Rectal smooth muscle tissue (tissue), 1 donor: ENCODE measurements around the gene DYNLRB1.
"Not testable (repeated sequence)": the region's sequence is repeated elsewhere in the genome, so short reads cannot be mapped to it uniquely, and the experiment has no call there.

Source experiments
- H3K27ac ChIP-seq: one replicate; pipeline ENCODE4 v1.7.0; 2013; ENCODE audit warnings: low read depth, low read length, inconsistent platforms
- H3K27me3 ChIP-seq: one replicate; pipeline ENCODE4 v1.7.0; 2013; ENCODE audit warnings: low read length; ENCODE audit not compliant: control insufficient read depth, insufficient read depth
- H3K36me3 ChIP-seq: one replicate; pipeline ENCODE4 v1.7.0; 2013; ENCODE audit warnings: low read length; ENCODE audit not compliant: control insufficient read depth, insufficient read depth
- H3K4me1 ChIP-seq: one replicate; pipeline ENCODE4 v1.7.0; 2013; ENCODE audit warnings: low read length; ENCODE audit not compliant: control insufficient read depth, insufficient read depth
- H3K4me3 ChIP-seq: one replicate; pipeline ENCODE4 v1.7.0; 2013; ENCODE audit warnings: low read length
- H3K9ac ChIP-seq: one replicate; pipeline ENCODE4 v1.7.0; 2013; ENCODE audit warnings: low read length

Gene DYNLRB1

GRCh38 chr20:34493646-34494045 lies 22.6 kb upstream of the DYNLRB1 start:
- Histone ChIP-seq H3K9ac (no peak overlapping the region), H3K36me3 (peaks cover 13% of the 10 kb centered on the region), H3K27me3 (no peaks in the 10 kb centered on the region), H3K4me3 (no peak overlapping the region), H3K27ac (no peak overlapping the region), H3K4me1 (no peaks in the 10 kb centered on the region)

DNA sequence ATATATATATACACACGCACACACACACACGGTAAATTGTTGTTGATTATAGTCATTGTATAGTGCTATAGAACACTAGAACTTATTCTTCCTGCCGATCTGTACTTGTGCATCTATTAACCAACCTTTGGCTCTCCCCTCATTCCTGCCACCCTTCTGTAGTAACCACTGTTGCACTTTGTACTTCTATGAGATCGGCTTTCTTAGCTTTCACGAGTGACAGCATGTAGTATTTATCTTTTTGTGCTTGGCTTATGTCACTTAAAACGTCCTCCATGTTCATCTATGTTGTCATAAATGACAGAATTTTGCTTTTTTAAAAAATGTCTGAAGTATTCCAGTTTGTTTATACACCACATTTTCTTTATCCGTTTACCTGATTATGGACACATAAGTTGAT lies 20.9 kb upstream of the DYNLRB1 start:
- no peak overlapping the region for H3K9ac ChIP-seq
- H3K27ac ChIP-seq, result no peak overlapping the region
- H3K36me3 ChIP-seq, result peaks cover 11% of the 10 kb centered on the region

GRCh38 chr20:34495916-34496315 lies 20.3 kb upstream of the DYNLRB1 start:
- Histone ChIP-seq H3K9ac (no peak overlapping the region), H3K27ac (no peak overlapping the region), H3K4me3 (no peak overlapping the region), H3K36me3 (peaks cover 13% of the 10 kb centered on the region), H3K4me1 (no peaks in the 10 kb centered on the region), H3K27me3 (no peaks in the 10 kb centered on the region)

More for the DNA sequence above, 20.9 kb upstream of the DYNLRB1 start:
- Histone ChIP-seq H3K27me3 (no peaks in the 10 kb centered on the region), H3K4me3 (no peak overlapping the region), H3K4me1 (no peaks in the 10 kb centered on the region)

DNA sequence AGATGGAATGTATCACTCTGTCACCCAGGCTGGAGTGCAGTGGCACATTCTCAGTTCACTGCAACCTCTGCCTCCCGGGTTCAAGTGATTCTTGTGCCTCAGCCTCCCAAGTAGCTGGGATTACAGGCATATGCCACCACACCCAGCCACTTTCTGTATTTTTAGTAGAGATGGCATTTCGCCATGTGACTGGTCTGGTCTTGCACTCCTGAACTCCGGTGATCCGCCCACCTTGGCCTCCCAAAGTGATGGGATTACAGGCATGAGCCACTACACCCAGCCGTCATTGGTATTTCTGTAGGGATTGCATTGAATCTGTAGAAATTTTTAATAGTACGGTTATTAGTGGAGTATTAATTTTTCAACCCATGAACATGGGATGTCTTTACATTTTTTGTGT lies 18.6 kb upstream of the DYNLRB1 start:
- H3K4me1 ChIP-seq, H3K27ac ChIP-seq, H3K4me3 ChIP-seq, H3K27me3 ChIP-seq, H3K9ac ChIP-seq: not testable (repeated sequence)
- H3K36me3 ChIP-seq, result peaks cover 10% of the 10 kb centered on the region

DNA sequence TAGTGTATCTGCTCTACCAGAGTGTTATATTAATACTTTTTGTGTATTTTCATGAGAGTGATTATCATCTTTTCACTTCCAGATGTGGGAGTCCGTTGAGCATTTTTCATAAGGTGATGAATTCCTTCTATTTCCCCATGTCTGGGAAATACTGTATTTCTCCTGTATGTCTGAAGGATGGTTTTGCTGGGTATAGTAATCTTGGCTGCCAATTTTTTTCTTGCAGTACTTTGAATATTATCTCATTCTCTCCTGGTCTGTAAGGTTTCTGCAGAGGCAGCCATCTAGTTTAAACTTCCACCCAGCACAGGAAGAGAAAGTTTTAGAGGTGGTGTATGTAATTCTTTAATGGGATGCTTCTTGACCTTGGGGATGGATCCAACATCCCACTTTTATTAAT lies 15.4 kb upstream of the DYNLRB1 start:
- Histone ChIP-seq H3K4me3 (no peak overlapping the region), H3K9ac (no peak overlapping the region), H3K27ac (no peak overlapping the region), H3K36me3 (peaks cover 3% of the 10 kb centered on the region), H3K4me1 (no peaks in the 10 kb centered on the region), H3K27me3 (no peaks in the 10 kb centered on the region)

- Histone ChIP-seq H3K27ac (no peak overlapping the region), H3K4me3 (no peak overlapping the region), H3K36me3 (peaks cover 8% of the 10 kb centered on the region), H3K9ac (no peak overlapping the region), H3K4me1 (no peaks in the 10 kb centered on the region), H3K27me3 (no peaks in the 10 kb centered on the region)
Observed at GRCh38 chr20:34506480-34506879, 9.7 kb upstream of the DYNLRB1 start.

DNA sequence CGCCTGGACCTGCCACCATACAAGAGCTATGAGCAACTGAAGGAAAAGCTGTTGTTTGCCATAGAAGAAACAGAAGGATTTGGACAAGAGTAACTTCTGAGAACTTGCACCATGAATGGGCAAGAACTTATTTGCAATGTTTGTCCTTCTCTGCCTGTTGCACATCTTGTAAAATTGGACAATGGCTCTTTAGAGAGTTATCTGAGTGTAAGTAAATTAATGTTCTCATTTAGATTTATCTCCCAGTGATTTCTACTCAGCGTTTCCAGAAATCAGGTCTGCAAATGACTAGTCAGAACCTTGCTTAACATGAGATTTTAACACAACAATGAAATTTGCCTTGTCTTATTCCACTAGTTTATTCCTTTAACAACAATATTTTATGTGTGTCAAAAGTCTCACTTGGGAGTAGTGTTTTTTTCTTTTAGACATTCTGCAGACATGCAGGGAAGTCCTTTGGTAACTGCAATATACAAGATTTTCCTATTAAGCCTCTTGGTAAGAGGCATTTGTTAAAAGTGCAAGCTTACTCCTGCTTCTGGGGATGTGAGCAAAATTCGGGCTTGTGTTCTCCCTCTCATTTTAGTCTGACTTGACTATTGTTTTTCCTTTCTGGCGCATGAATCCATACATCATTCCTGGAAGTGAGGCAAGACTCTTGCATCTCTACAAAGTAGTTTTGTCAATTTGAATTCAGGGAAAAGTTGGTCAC lies 8.4 kb upstream of the DYNLRB1 start:
- no peak overlapping the region for H3K27ac ChIP-seq
- no peak overlapping the region for H3K9ac ChIP-seq
- H3K36me3 ChIP-seq, result peaks cover 8% of the 10 kb centered on the region

DNA sequence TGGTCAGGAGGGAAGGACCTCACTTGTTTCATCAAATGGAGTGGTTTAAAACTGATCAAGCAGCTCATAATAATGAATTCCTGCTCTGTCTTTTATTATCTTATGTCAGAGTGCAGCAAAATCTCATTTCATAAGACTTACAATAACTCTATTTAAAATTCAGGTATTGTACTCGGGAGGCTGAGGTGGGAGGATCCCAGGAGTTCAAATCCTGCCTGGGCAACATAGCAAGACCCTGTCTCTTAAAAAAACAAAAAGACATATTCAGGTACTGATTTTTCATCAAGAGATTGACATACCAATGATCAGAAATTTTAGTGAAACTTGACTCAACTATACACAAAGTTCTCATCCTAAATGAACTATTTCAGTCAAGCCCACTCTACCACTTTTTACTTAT lies 5.6 kb upstream of the DYNLRB1 start:
- H3K9ac ChIP-seq, result no peak overlapping the region
- peaks cover 2% of the 10 kb centered on the region for H3K4me1 ChIP-seq
- H3K27me3 ChIP-seq, result no peaks in the 10 kb centered on the region
- peaks cover 8% of the 10 kb centered on the region for H3K36me3 ChIP-seq
- H3K27ac ChIP-seq, result no peak overlapping the region
- no peak overlapping the region for H3K4me3 ChIP-seq

More for the DNA sequence above, 8.4 kb upstream of the DYNLRB1 start:
- Histone ChIP-seq H3K27me3 (no peaks in the 10 kb centered on the region), H3K4me3 (no peak overlapping the region), H3K4me1 (no peaks in the 10 kb centered on the region)

DNA sequence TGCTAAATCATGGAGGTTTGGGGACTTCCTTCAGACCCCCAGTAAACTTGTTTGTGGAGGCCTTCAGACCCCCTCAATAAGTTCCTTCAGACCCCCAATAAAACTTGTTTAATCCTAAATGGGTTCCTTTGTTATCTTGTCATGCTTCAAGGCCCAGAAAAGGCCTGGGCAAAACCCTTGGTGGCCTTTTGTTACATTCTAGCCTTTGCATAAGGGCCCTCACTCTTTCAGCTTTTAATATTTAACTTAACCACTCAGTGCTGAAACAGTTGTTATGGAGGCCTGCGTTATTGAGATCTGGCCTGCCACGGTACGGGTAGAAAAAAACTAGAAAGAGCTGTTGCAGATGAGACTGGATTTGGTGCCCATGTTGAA lies 4.3 kb upstream of the DYNLRB1 start:
- H3K4me3 ChIP-seq, result no peak overlapping the region
- H3K27me3 ChIP-seq, result no peaks in the 10 kb centered on the region
- peaks cover 2% of the 10 kb centered on the region for H3K4me1 ChIP-seq
- no peak overlapping the region for H3K9ac ChIP-seq
- H3K36me3 ChIP-seq, result peaks cover 5% of the 10 kb centered on the region
- no peak overlapping the region for H3K27ac ChIP-seq

GRCh38 chr20:34512266-34512954 lies 3.8 kb upstream of the DYNLRB1 start:
- Histone ChIP-seq H3K4me3 (no peak overlapping the region), H3K36me3 (peaks cover 5% of the 10 kb centered on the region), H3K9ac (no peak overlapping the region), H3K27me3 (no peaks in the 10 kb centered on the region), H3K27ac (no peak overlapping the region), H3K4me1 (peaks cover 2% of the 10 kb centered on the region)

DNA sequence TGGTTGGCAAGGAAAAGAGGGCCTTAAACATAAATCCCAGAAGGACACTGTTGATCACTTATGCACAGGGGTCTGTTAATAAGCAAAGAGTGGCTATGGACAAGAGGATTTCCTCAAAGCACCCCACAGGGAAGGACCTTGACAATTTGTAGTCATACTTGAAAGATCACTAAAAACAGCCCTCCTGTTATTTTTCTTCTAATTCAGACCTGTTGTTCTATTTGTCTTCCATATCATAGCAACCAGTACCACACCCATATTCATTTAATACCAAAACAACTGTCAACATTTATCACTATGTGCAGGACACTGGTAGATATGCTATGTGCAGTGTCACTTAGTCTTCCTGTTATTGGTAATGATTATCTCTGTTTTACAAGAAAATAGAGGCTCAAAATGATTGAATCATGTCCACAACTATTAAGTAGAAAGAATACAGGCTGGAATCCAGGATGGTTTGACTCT lies 3.2 kb upstream of the DYNLRB1 start:
- Histone ChIP-seq H3K27ac (no peak overlapping the region), H3K36me3 (peaks cover 5% of the 10 kb centered on the region), H3K9ac (no peak overlapping the region), H3K4me3 (no peak overlapping the region), H3K4me1 (peaks cover 2% of the 10 kb centered on the region), H3K27me3 (no peaks in the 10 kb centered on the region)

DNA sequence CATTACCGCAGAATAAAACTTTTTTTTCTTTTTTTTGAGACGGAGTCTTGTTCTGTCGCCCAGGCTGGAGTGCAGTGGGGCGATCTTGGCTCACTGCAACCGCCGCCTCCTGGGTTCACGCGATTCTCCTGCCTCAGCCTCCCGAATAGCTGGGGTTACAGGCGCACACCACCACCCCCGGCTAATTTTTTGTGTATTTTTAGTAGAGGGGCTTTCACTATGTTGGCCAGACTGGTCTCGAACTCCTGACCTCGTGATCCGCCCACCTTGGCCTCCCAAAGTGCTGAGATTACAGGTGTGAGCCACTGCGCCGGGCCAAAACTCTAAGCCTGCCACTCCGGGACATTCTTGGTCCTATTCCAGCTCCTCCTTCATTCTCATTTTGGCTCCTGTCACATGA lies 2.2 kb upstream of the DYNLRB1 start:
- H3K4me3 ChIP-seq, H3K4me1 ChIP-seq, H3K36me3 ChIP-seq, H3K27me3 ChIP-seq, H3K9ac ChIP-seq, H3K27ac ChIP-seq: not testable (repeated sequence)
